Measurements from ENCODE around the gene ENGASE.
"Not testable (repeated sequence)": the region's sequence is repeated elsewhere in the genome, so short reads cannot be mapped to it uniquely, and the experiment has no call there.

The ENGASE gene

GRCh38 chr17:79074649-79075445, at the start of gene ENGASE:
Gene ENGASE (plus strand): TSS chr17:79074824. CDS start chr17:79074945, 121 bp downstream.
- DNase-seq, result peak; percentile 95

- DNase-seq, result no peak
These were observed 49.5 kb upstream of the ENGASE start for GRCh38 chr17:79024901-79025737.

GRCh38 chr17:79026376-79027273, 48.0 kb upstream of the ENGASE start:
- no peak for DNase-seq

GRCh38 chr17:79027274-79027924, 47.2 kb upstream of the ENGASE start:
- no peak for DNase-seq

- DNase-seq, result no peak
These were observed 46.6 kb upstream of the ENGASE start for GRCh38 chr17:79027925-79028491.

- no peak for DNase-seq
These were observed 45.9 kb upstream of the ENGASE start for GRCh38 chr17:79028496-79029326.

GRCh38 chr17:79029327-79030009, 45.2 kb upstream of the ENGASE start:
- no peak for DNase-seq

GRCh38 chr17:79030636-79031035, 44.0 kb upstream of the ENGASE start:
- DNase-seq, result not testable (repeated sequence)

GRCh38 chr17:79031996-79032875, 42.4 kb upstream of the ENGASE start:
- DNase-seq, result no peak

- DNase-seq, result no peak
These were observed 41.5 kb upstream of the ENGASE start for GRCh38 chr17:79033046-79033616.

- DNase-seq, result no peak
These were observed 40.7 kb upstream of the ENGASE start for GRCh38 chr17:79033741-79034501.

GRCh38 chr17:79034931-79035485, 39.6 kb upstream of the ENGASE start:
- DNase-seq, result no peak

- DNase-seq, result no peak
These were observed 38.9 kb upstream of the ENGASE start for GRCh38 chr17:79035686-79036085.

GRCh38 chr17:79036181-79036580, 38.4 kb upstream of the ENGASE start:
- no peak for DNase-seq

- no peak for DNase-seq
These were observed 38.0 kb upstream of the ENGASE start for GRCh38 chr17:79036596-79036995.

GRCh38 chr17:79038545-79039135, 36.0 kb upstream of the ENGASE start:
- no peak for DNase-seq

GRCh38 chr17:79039171-79039570, 35.5 kb upstream of the ENGASE start:
- no peak for DNase-seq

GRCh38 chr17:79039886-79040285, 34.7 kb upstream of the ENGASE start:
- DNase-seq, result no peak

Measured in OCI-M1 (cell line).